Endothelial cell of umbilical vein (primary cell): ENCODE data around the gene PRRT1. TPM values are rescaled to one million over a fixed set of nuclear protein-coding genes. Genes with fewer than 3 reads are reported as not detected.
A peak's percentile ranks its signal among the peaks of the same experiment; 100 is the strongest.

ENCODE experiments used
- BruUV-seq: library from RNA; stranded (reverse); fragments of 400-500 nt; replicated peaks from 2 replicates; lab custom pipeline; 2021; lab: Mats Ljungman, UMichigan
- CTCF ChIA-PET: fragments of 300-600, 350-600 bp; sonication (Branson Sonifier 250); formaldehyde crosslinking; loops from one replicate; lab custom pipeline; 2021; ENCODE audit warnings: antibody characterized with exemption, inconsistent platforms; lab: Charles Lee
- POLR2A ChIA-PET: fragments of 300-600, 350-600 bp; sonication (Branson Sonifier 250); formaldehyde crosslinking; loops from one replicate; lab custom pipeline; 2021; ENCODE audit warnings: antibody characterized with exemption, inconsistent platforms; lab: Charles Lee
- DNase-seq: peaks from one replicate; pipeline ENCODE4 v3.0.0-alpha.2; 2011; ENCODE audit warnings: low read depth, low spot score
- FAIRE-seq: peaks from 2 replicates; lab custom pipeline; 2011; peaks lifted over from hg19 to GRCh38; lab: Jason Lieb, UNC
- H2AFZ ChIP-seq: 2 replicates; pipeline ENCODE4 v1.6.0; 2012; ENCODE audit warnings: low read depth, low read length, control low read depth, inconsistent platforms
- H3K27ac ChIP-seq: 2 replicates; pipeline ENCODE4 v1.5.1; 2011; ENCODE audit warnings: low read depth, mild to moderate bottlenecking, control low read depth, low read length, moderate library complexity; ENCODE audit not compliant: insufficient read depth
- H3K27me3 ChIP-seq, 2 experiments: 2 replicates each; pipeline versions ENCODE4 v1.6.0 to v1.6.1; 2011; ENCODE audit warnings: low read length in 2 of 2, mixed read lengths in 1 of 2; ENCODE audit not compliant: control insufficient read depth in 2 of 2, insufficient read depth in 2 of 2
- H3K36me3 ChIP-seq, 2 experiments: 2 replicates in 1 of 2; 3 replicates in 1 of 2; pipeline ENCODE4 v1.5.1; 2011; ENCODE audit warnings: low read length in 2 of 2, mild to moderate bottlenecking in 1 of 2, moderate library complexity in 1 of 2; ENCODE audit not compliant: control insufficient read depth in 2 of 2, insufficient read depth in 2 of 2; ENCODE audit errors: extremely low read depth in 1 of 2
- H3K4me1 ChIP-seq: 3 replicates; pipeline ENCODE4 v1.5.1; 2011; ENCODE audit warnings: mild to moderate bottlenecking, low read length; ENCODE audit not compliant: control insufficient read depth, insufficient read depth; ENCODE audit errors: extremely low read depth
- H3K4me2 ChIP-seq: 2 replicates; pipeline ENCODE4 v1.6.1; 2011; ENCODE audit warnings: low read length, control low read depth, mixed read lengths; ENCODE audit not compliant: insufficient read depth
- H3K4me3 ChIP-seq, 3 experiments: fragments of 200-600 bp in 1 of 3; sonication (generic), shearing (Covaris generic) in 1 of 3; replicated peaks in 1 of 3; 2 replicates each; pipeline ENCODE4 v1.5.1; 2011 to 2016; ENCODE audit warnings: control low read depth in 3 of 3, low read length in 3 of 3, mild to moderate bottlenecking in 2 of 3, inconsistent platforms in 1 of 3, low read depth in 1 of 3, moderate library complexity in 1 of 3; ENCODE audit not compliant: insufficient read depth in 1 of 3
- H3K79me2 ChIP-seq: 2 replicates; pipeline ENCODE4 v1.6.0; 2012; ENCODE audit warnings: low read length, inconsistent platforms; ENCODE audit not compliant: control insufficient read depth, insufficient read depth
- H3K9ac ChIP-seq: replicated peaks from 2 replicates; pipeline ENCODE3; 2011; ENCODE audit warnings: low read length, control low read depth; ENCODE audit not compliant: insufficient read depth; ENCODE audit errors: extremely low read depth
- H3K9me1 ChIP-seq: replicated peaks from 3 replicates; pipeline ENCODE4 v1.6.0; 2011; ENCODE audit warnings: mild to moderate bottlenecking, low read length; ENCODE audit not compliant: control insufficient read depth, insufficient read depth; ENCODE audit errors: extremely low read depth
- H3K9me3 ChIP-seq: replicated peaks from 2 replicates; pipeline ENCODE4 v1.5.1; 2012; ENCODE audit warnings: low read length, inconsistent platforms; ENCODE audit not compliant: control insufficient read depth, insufficient read depth
- H4K20me1 ChIP-seq: replicated peaks from 2 replicates; pipeline ENCODE3; 2011; ENCODE audit warnings: mild to moderate bottlenecking, low read length; ENCODE audit not compliant: control insufficient read depth, insufficient read depth; ENCODE audit errors: extremely low read depth
- CTCF ChIP-seq, 2 donors: IDR thresholded peaks; 1 replicate in 1 of 2; 2 replicates in 1 of 2; pipeline ENCODE4 v1.5.1; 2011; ENCODE audit warnings: low read length in 2 of 2, mild to moderate bottlenecking in 2 of 2, moderate library complexity in 2 of 2, control low read depth in 1 of 2, inconsistent platforms in 1 of 2, low read depth in 1 of 2; ENCODE audit not compliant: insufficient read depth in 1 of 2; ENCODE audit errors: extremely low read depth in 1 of 2
- EZH2 ChIP-seq: IDR thresholded peaks from 2 replicates; pipeline ENCODE4 v1.6.1; 2012; ENCODE audit warnings: borderline replicate concordance, low read depth, mild to moderate bottlenecking, moderate library complexity, low read length, inconsistent platforms; ENCODE audit not compliant: severe bottlenecking
- FOS ChIP-seq: IDR thresholded peaks from 2 replicates; pipeline ENCODE4 v1.6.1; 2011; ENCODE audit warnings: mild to moderate bottlenecking, low read length, moderate library complexity, borderline replicate concordance; ENCODE audit not compliant: insufficient read depth
- GATA2 ChIP-seq: IDR thresholded peaks from 2 replicates; pipeline ENCODE4 v1.7.0; 2011; ENCODE audit warnings: low read depth, mild to moderate bottlenecking, moderate library complexity, mixed read lengths, low read length; ENCODE audit not compliant: insufficient read length, insufficient read depth
- JUN ChIP-seq: IDR thresholded peaks from 2 replicates; pipeline ENCODE4 v1.6.1; 2011; ENCODE audit warnings: borderline replicate concordance, low read depth; ENCODE audit not compliant: insufficient read length, insufficient read depth
- MAX ChIP-seq: IDR thresholded peaks from 2 replicates; pipeline ENCODE4 v1.6.1; 2011; ENCODE audit not compliant: insufficient read depth, insufficient read length
- MYC ChIP-seq: IDR thresholded peaks from one replicate; pipeline ENCODE4 v1.6.1; 2011; ENCODE audit warnings: mild to moderate bottlenecking, low read depth, low read length
- POLR2A ChIP-seq: IDR thresholded peaks from 2 replicates; pipeline ENCODE4 v1.6.1; 2012; ENCODE audit warnings: low read depth, mild to moderate bottlenecking, control low read depth, low read length
- POLR2AphosphoS5 ChIP-seq: IDR thresholded peaks from 2 replicates; pipeline ENCODE4 v1.6.1; 2012; ENCODE audit warnings: low read depth, mild to moderate bottlenecking, control low read depth, low read length, moderate library complexity; ENCODE audit not compliant: insufficient read depth
- dilution Hi-C: fragments of 300-500 bp; cut with MboI; formaldehyde crosslinking; loops from one replicate; pipeline ENCODE4 v1.15.0; 2019; ENCODE audit warnings: low sequenced_read_pairs; ENCODE audit not compliant: extremely low pct_ligation_motif_present
- intact Hi-C: fragments of 100-400 bp; cut with micrococcal nuclease; formaldehyde crosslinking; loops from one replicate; pipeline ENCODE4 v1.10.0; 2022
- polyA plus RNA-seq, 4 experiments: library from polyadenylated mRNA; depleted of rRNA in 3 of 4; stranded (reverse) in 3 of 4; unstranded in 1 of 4; fragments of >200 nt; gene quantifications; 2 replicates each; pipeline versions ENCODE4 v1.2.1 to v1.2.3, GENCODE V29; 2011 to 2012; ENCODE audit warnings: missing spikeins in 1 of 4
- total RNA-seq: library from RNA; stranded (reverse); gene quantifications from 2 replicates; pipeline ENCODE4 v1.2.3, GENCODE V29; 2021

The PRRT1 gene
- total and polyA plus RNA-seq, 2 donors (not counting 3 experiments of a cell fraction or from before 2014, with no cell fraction given), result 0.55 to 1.3 TPM

DNA sequence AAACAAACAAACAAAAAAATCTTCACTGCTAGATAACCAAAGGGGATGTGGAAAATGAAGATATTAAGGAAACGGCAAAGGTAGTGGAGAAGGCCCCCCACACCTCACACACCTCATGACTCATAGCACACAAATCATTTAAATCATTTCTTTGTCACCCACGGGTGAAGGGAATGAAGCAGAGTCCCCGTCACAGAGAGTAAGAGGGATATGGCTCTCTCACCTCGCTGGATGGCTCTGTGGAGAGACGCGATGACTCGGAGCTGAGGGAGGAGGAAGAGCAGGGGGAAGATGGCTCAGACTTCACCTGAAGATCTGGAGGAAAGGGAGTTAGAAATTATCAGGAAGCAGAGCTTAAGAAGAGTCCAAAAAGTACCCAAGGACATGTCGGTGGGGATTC, 24.9 kb downstream of the PRRT1 start:
- CTCF ChIA-PET, result interaction anchor here (1.1 to 2.7 kb wide), 2 partner anchors 8 to 10 kb away, joined by 4 to 15 read pairs; no protein-coding TSS in a partner anchor
- no peak overlapping the region for H2AFZ ChIP-seq

More for the DNA sequence above, 24.9 kb downstream of the PRRT1 start:
- FAIRE-seq, result no peak
- DNase-seq, result no peak
- no peaks in the 10 kb centered on the region for H3K9me1 ChIP-seq
- H3K4me1 ChIP-seq, result peaks cover 20% of the 10 kb centered on the region
- TF ChIP-seq MYC, result no peak
- TF ChIP-seq FOS, result no peak
- TF ChIP-seq JUN, result no peak
- no peak for TF ChIP-seq POLR2A
- no peak for TF ChIP-seq POLR2AphosphoS5
- no peak for TF ChIP-seq MAX
- no peak for TF ChIP-seq CTCF (IDR thresholded peaks at IDR 0.05; ENCODE audit: extremely low read depth in 1 of 2, insufficient read depth in 1 of 2, low read depth in 1 of 2, low read length in 2 of 2)
- no peak for TF ChIP-seq GATA2
- TF ChIP-seq EZH2, result no peak
- POLR2A ChIA-PET, result interaction anchor here (0.6 kb wide), 1 partner anchor 49 kb away, joined by 6 read pairs; the partner anchor contains the start of gene AGPAT1
- H3K27ac ChIP-seq, result no peak overlapping the region
- BruUV-seq, result no TSS peak
- no peaks in the 10 kb centered on the region for H4K20me1 ChIP-seq
- H3K27me3 ChIP-seq, result no peaks in the 10 kb centered on the region
- H3K4me2 ChIP-seq, result peak overlapping the region; percentile 57
- H3K9me3 ChIP-seq, result no peaks in the 10 kb centered on the region
- peak overlapping the region in 2 of 3 experiments; percentile 84 to 99 for H3K4me3 ChIP-seq
- no peak overlapping the region for H3K9ac ChIP-seq
- dilution Hi-C loops, result no loop called here
- intact Hi-C loops, result no loop called here
- peaks cover 5 to 19% of the 10 kb centered on the region in 2 experiments for H3K36me3 ChIP-seq
- H3K79me2 ChIP-seq, result peaks cover 11% of the 10 kb centered on the region
